ENCODE measurements around the gene POU6F1. TPM values are rescaled to one million over a fixed set of nuclear protein-coding genes. Genes with fewer than 3 reads are reported as not detected.

POU6F1 gene
- total and polyA plus RNA-seq, 9 of the 15 experiments (the other 6 are each of a cell fraction or from before 2014, with no cell fraction given), result 0.14 to 3.3 (median 1.1) TPM

DNA sequence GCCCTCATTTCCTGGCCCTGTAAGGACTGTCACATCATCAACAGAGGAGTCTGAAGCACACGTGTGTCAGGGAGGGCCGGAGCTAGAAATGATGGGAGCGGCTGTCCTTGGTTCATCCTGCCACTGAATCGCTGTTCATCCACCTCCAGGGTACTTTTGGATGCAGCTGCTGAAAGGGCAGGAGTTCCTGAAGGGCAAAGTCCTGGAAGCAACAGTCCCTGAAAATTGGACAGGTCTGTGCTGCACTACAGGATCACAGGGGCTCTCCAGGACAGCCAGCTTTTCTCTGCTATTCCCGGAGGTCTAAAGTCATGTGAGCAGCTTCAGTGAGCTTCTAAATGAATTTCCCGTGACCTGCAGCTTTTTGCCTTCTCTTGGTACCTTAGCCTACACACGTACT is 17.7 kb downstream of the POU6F1 start:
- TF ChIP-seq, protein P1, sequence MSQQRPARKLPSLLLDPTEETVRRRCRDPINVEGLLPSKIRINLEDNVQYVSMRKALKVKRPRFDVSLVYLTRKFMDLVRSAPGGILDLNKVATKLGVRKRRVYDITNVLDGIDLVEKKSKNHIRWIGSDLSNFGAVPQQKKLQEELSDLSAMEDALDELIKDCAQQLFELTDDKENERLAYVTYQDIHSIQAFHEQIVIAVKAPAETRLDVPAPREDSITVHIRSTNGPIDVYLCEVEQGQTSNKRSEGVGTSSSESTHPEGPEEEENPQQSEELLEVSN (IDR thresholded peaks at IDR 0.05; ENCODE audit: borderline replicate concordance in 1 of 2, extremely low read depth in 1 of 2, insufficient read depth in 1 of 2, insufficient read length in 1 of 2, low read depth in 1 of 2, low read length in 1 of 2, poor library complexity in 1 of 2, severe bottlenecking in 1 of 2), result no peak
- TF ChIP-seq JUND (IDR thresholded peaks at IDR 0.05; ENCODE audit: borderline replicate concordance, low read depth, low read length) (no peak), JUND (tag; IDR thresholded peaks at IDR 0.05; ENCODE audit: borderline replicate concordance, low read depth, low read length) (no peak), ZNF76 (CRISPR knock-in tag; IDR thresholded peaks at IDR 0.05; ENCODE audit: borderline replicate concordance) (no peak), ZNF75A (CRISPR knock-in tag; IDR thresholded peaks at IDR 0.05) (no peak), RFX1 (IDR thresholded peaks at IDR 0.05) (no peak)
- CTCF ChIA-PET (ENCODE audit: low intra/inter-chr PET ratio), result no interaction called here
- no peak overlapping the region for H3K4me3 ChIP-seq
- DNase-seq (ENCODE audit: extremely low read depth in 1 of 4, low spot score in 3 of 4), result no peak
- WGBS (ENCODE audit: insufficient coverage, low coverage, missing lambda C conversion rate), result 43% methylated on average over 6 of the region's 7 CpGs
- no peak overlapping the region for H3K27ac ChIP-seq (ENCODE audit: extremely low read depth, low read depth, low read length)
- POLR2A ChIA-PET, result interaction anchor here (0.6 to 1.2 kb wide), 3 partner anchors 10 to 17 kb away, joined by 3 to 6 read pairs (median 5); no protein-coding TSS in a partner anchor
- no peaks in the 10 kb centered on the region for H3K9me1 ChIP-seq (ENCODE audit: control insufficient read depth, insufficient read depth, low read length)
- no peaks in the 10 kb centered on the region for H3K79me2 ChIP-seq (ENCODE audit: control insufficient read depth, insufficient read depth, low read length)
- no TSS peak for BruUV-seq (replicated peaks)
- no peaks in the 10 kb centered on the region for H3K9me3 ChIP-seq (replicated peaks; ENCODE audit: control insufficient read depth, insufficient read depth, low read depth, low read length)
- FAIRE-seq, result no peak
- no peaks in the 10 kb centered on the region for H3K27me3 ChIP-seq (ENCODE audit: control insufficient read depth in 2 of 2, insufficient read depth in 2 of 2, low read length in 2 of 2)
- no peak overlapping the region for H3K4me2 ChIP-seq (ENCODE audit: insufficient read depth, low read length)
- H3K4me1 ChIP-seq (replicated peaks in 1 of 2; ENCODE audit: control insufficient read depth in 2 of 2, insufficient read depth in 2 of 2, low read length in 2 of 2), result peaks cover 0 to 17% of the 10 kb centered on the region in 2 experiments; a peak in 3 of 5 replicates
- no peaks in the 10 kb centered on the region for H3K36me3 ChIP-seq (ENCODE audit: control insufficient read depth, insufficient read depth, low read length)
- ATAC-seq, result no peak
- H2AFZ ChIP-seq (ENCODE audit: low read depth, low read length), result no peak overlapping the region
- in situ Hi-C loops (cut with MboI), result no loop called here
- intact Hi-C loops (cut with micrococcal nuclease), result no loop called here
- no peak overlapping the region; a peak in 1 of 4 replicates for H3K9ac ChIP-seq (ENCODE audit: insufficient read depth in 1 of 2, low read depth in 2 of 2, low read length in 2 of 2)
- H4K20me1 ChIP-seq (replicated peaks; ENCODE audit: control insufficient read depth, insufficient read depth, low read length), result no peaks in the 10 kb centered on the region

All from K562 (cell line).